ENCODE data around the gene ZNF107. TPM values are rescaled to one million over a fixed set of nuclear protein-coding genes. Genes with fewer than 3 reads are reported as not detected.

ZNF107 gene
- total and polyA plus RNA-seq, 2 donors (not counting 3 experiments of a cell fraction or from before 2014, with no cell fraction given): 0.77 to 5.8 TPM

GRCh38 chr7:64687249-64687648 is 21.3 kb downstream of the ZNF107 start:
- Histone ChIP-seq H2AFZ (ENCODE audit: low read depth, low read length) (no peak overlapping the region), H3K4me2 (ENCODE audit: insufficient read depth, low read length) (no peak overlapping the region), H4K20me1 (replicated peaks; ENCODE audit: control insufficient read depth, extremely low read depth, insufficient read depth, low read length) (no peaks in the 10 kb centered on the region), H3K9ac (replicated peaks; ENCODE audit: extremely low read depth, insufficient read depth, low read length) (no peak overlapping the region), H3K4me3 (replicated peaks in 1 of 3; ENCODE audit: insufficient read depth in 1 of 3, low read depth in 1 of 3, low read length in 3 of 3) (no peak overlapping the region), H3K36me3 (ENCODE audit: control insufficient read depth in 2 of 2, extremely low read depth in 1 of 2, insufficient read depth in 2 of 2, low read length in 2 of 2) (peaks cover 10 to 19% of the 10 kb centered on the region in 2 experiments), H3K9me1 (replicated peaks; ENCODE audit: control insufficient read depth, extremely low read depth, insufficient read depth, low read length) (no peaks in the 10 kb centered on the region), H3K27me3 (ENCODE audit: control insufficient read depth in 2 of 2, insufficient read depth in 2 of 2, low read length in 2 of 2) (no peaks in the 10 kb centered on the region), H3K27ac (ENCODE audit: insufficient read depth, low read depth, low read length) (no peak overlapping the region), H3K79me2 (ENCODE audit: control insufficient read depth, insufficient read depth, low read length) (peaks cover 5% of the 10 kb centered on the region), H3K9me3 (replicated peaks; ENCODE audit: control insufficient read depth, insufficient read depth, low read length) (no peaks in the 10 kb centered on the region), H3K4me1 (ENCODE audit: control insufficient read depth, extremely low read depth, insufficient read depth, low read length) (no peaks in the 10 kb centered on the region)
- CTCF ChIA-PET: no interaction called here
- POLR2A ChIA-PET: no interaction called here
- BruUV-seq (replicated peaks): no TSS peak
- TF ChIP-seq POLR2A (IDR thresholded peaks at IDR 0.05; ENCODE audit: low read depth, low read length) (no peak), JUN (IDR thresholded peaks at IDR 0.05; ENCODE audit: borderline replicate concordance, insufficient read depth, insufficient read length, low read depth) (no peak), EZH2 (IDR thresholded peaks at IDR 0.05; ENCODE audit: borderline replicate concordance, low read depth, low read length, severe bottlenecking) (no peak), MYC (IDR thresholded peaks at IDR 0.05; ENCODE audit: low read depth, low read length) (no peak), CTCF (IDR thresholded peaks at IDR 0.05; ENCODE audit: extremely low read depth in 1 of 2, insufficient read depth in 1 of 2, low read depth in 1 of 2, low read length in 2 of 2) (no peak), GATA2 (IDR thresholded peaks at IDR 0.05; ENCODE audit: insufficient read depth, insufficient read length, low read depth, low read length) (no peak), POLR2AphosphoS5 (IDR thresholded peaks at IDR 0.05; ENCODE audit: insufficient read depth, low read depth, low read length) (no peak), FOS (IDR thresholded peaks at IDR 0.05; ENCODE audit: borderline replicate concordance, insufficient read depth, low read length) (no peak)
- TF ChIP-seq, protein P1, sequence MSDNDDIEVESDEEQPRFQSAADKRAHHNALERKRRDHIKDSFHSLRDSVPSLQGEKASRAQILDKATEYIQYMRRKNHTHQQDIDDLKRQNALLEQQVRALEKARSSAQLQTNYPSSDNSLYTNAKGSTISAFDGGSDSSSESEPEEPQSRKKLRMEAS (IDR thresholded peaks at IDR 0.05; ENCODE audit: insufficient read depth, insufficient read length): no peak
- FAIRE-seq (no peak), DNase-seq (ENCODE audit: low read depth, low spot score) (no peak)
- dilution Hi-C loops (cut with MboI; ENCODE audit: extremely low pct_ligation_motif_present, low sequenced_read_pairs): no loop called here
- intact Hi-C loops (cut with micrococcal nuclease): no loop called here
